ENCODE data around the gene SKOR1.

SKOR1 gene

DNA sequence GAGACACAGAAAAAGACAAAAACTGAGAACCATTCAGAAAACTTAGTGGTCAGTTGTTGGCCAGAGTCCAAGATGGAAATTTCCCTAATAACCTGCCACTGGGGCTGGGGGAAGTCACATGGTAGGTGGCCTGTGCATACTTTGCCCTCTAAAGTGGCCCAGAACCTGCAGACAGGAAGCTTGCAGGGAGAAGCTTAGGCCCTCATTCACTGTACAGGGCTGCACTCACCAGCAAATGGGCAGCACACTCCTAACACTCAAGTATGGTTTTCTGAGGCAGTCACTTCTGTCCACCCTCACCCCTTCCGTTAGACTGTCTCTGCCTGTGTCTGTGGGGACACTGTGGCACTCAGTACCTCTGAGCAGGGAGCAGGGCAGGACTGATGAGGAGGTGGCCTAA lies 29.0 kb downstream of the SKOR1 start:
- DNase-seq: no peak

GRCh38 chr15:67855842-67856241 lies 30.5 kb downstream of the SKOR1 start:
- no peak for DNase-seq

DNA sequence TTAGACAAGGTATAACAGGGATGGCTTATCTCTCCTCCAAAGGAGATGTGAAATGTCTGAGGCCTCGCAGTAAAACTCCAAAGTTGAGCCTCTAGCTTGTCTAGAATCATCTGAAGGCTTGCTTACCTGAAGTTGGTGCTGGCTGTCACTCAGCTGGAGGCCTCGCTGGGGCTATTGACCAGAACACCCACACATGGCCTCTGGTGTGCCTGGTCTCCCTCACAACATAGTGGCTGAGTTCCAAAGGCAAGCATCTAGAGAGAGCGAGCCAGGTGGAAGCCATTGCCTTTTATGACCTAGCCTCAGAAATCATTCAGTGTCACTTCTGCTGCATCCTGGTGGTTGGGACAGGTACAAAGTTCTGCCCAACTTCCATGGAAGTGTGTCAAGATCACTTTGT lies 31.9 kb downstream of the SKOR1 start:
- DNase-seq: no peak

GRCh38 chr15:67859331-67859946 lies 34.1 kb downstream of the SKOR1 start:
- no peak for DNase-seq

DNA sequence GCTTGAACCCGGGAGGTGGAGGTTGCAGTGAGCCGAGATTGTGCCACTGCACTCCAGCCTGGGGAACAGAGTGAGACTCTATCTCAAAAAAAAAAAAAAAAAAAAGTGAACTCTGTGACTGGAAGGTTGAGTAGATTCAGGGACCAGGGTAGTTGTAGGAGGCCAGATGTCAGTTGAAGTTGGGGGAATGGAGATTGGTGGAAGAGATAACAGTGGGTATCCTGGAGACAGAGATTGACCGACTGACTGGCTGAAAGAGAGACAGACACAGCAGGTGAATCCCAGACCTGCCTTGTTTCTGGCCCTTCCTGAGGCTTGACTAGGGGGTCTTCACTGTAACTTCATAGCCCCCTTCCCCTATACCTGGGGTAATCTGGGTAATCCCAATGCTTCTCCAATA lies 36.7 kb downstream of the SKOR1 start:
- no peak for DNase-seq

DNA sequence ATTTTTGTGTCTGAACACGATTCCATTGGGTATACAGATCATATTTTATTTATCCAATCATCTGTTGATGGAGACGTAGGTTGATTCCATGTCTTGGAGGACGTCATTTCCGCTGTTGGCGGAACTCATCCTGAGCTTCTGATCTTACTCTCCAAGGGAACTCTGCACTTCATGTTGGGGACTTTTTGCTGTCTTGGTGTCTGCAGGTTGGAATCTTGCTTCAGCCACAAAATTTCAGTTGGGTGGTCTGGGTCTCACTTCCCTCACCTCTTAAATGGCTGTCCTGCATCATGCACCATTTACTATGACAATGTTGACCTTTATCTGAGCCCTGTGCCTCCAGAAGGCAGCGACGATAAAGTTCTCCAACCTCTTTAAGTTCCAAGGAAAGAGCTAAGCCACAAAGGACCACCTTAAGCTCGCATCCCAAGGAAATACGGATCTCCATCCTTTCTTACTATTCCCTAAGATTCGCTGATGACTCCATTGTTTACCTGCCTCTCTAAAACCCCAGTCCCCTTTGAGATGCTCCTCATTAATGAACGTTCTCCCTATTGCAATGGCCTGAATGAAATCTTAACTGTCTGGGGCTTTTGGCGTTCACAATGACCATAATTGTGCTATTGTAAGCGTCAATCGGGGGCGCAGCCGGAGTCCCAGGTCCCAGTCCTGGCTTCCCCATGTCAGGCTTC lies 37.6 kb downstream of the SKOR1 start:
- no peak for DNase-seq

GRCh38 chr15:67863442-67863987 lies 38.2 kb downstream of the SKOR1 start:
- peak; percentile 75 for DNase-seq

GRCh38 chr15:67865331-67865730 lies 40.0 kb downstream of the SKOR1 start:
- DNase-seq: no peak

- no peak for DNase-seq
Observed at GRCh38 chr15:67865766-67866165, 40.5 kb downstream of the SKOR1 start.

DNA sequence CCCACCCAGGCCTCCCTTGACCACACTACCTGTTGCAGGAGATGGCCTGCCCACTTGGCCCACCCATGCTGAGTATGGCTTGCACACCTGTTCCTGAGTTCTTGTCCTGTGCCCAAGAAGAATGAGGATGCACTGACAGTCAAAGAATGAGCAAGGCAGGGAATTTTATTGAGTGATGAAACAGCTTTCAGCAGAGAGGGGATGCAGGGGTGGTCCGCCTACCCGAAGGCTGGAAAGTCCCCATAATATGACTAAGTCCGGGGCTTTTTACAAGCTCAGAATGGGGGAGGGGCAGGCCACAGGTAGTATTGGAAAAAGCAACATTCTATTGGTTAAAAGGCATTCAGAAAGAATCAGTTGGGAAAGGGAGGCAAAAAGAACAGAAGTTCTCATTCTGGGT lies 44.4 kb downstream of the SKOR1 start:
- DNase-seq: no peak

DNA sequence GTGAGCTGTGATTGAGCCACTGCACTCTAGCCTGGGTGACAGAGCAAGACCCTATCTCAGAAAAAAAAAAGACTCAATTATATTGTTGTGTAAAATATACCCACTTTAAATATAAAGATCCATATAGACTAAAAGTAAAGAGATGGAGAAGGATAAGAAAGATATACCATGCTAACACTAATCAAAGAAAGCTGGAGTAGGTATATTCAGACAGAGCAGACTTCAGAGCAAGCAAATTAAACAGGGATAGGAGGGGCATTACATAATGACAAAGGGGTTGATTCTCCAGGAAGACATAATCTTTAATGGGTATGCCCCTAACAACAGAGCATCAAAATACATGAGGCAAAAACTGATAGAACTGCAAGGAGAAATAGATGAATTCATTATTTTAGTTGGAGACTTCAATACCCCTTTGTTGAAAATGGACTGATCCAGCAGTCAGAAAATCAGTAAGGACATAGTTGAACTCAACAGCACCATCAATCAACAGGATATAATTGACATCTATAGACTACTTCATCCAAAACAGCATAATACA lies 45.6 kb downstream of the SKOR1 start:
- no peak for DNase-seq

DNA sequence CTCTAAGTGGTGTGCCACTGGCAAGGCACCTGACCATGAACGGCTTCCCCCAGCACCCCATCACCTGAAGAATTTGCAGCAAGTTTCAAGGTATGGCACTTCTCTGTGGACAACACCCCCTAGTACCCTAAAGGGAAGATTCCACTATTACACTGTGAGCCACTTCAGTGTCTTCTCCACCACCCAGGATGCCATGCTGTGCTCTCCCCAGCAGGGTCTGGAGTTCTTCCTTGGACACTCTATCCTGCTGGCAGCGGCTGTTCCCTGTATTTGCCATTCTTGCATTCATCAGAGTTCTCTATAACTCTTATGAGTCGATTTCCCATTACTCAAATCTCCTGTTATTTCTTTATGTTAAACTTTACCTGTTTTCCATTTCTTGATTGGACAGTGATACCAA lies 48.5 kb downstream of the SKOR1 start:
- no peak for DNase-seq

- no peak for DNase-seq
Observed at GRCh38 chr15:67878712-67879206, 53.5 kb downstream of the SKOR1 start.

DNA sequence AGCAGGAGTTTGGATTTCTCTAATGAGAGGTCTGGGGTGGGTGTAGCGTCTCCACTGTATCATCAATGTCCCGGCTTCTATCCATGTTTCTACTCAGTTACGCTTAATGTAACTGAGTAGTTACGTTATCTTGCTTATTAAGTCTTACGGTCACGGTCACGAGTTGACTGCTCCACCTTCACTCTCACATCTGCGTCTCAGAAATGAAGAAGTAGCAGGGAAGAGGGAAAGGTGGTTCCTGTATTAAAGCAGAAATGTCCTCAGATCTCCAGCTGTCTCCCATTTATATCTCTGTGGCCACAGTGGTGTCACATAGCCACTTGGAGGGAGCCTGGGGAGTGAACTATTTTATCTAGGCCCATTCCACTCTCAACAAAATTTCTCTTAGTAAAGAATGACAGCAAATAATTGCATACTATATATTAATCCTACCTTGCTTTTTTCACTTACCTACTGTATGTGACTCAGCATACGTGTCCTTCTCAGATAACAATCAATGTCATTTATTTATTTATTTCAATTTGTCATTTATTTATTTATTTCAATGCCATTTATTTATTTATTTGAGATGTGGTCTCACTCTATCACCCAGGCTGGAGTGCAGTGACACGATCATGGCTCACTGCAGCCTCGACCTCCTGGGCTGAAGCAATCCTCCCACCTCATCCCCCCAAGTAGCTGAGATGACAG lies 54.3 kb downstream of the SKOR1 start:
- DNase-seq: no peak

GRCh38 chr15:67880651-67881182 lies 55.4 kb downstream of the SKOR1 start:
- no peak for DNase-seq

DNA sequence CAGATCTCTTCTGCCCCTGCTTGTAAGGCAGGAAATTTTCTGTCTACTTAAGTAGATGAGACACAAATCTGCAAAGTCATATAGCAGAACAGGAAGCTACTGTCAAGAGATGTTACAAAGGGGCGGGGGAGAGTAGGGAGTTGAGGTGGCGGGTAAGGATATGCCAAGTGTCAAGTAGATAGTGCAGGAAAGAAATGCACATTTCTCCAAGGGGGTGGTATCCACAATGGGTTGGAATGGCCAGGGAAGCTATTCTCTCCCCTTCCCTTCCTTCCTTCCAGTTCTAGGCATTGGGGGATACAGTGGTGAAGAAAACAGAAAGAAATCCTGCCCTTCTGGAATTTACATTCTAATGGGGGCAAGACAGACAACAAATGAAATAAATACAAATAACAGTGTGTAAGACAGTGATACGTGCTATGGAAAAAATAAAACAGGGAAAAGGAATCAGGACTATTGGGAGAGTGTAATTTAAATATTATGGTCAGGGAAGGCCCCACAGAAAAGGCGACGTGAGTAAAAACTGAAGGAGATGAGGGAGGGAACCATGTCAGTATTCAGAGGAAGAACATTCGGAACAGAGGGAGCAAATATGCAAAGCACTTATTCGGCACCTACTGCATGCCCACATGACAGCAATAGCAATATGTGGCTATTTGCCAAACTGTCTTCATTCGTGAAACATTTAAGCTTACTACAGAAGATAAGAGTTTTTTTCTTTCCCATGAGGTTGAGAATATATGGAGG lies 57.4 kb downstream of the SKOR1 start:
- no peak for DNase-seq

- no peak for DNase-seq
Observed at GRCh38 chr15:67883234-67883773, 58.0 kb downstream of the SKOR1 start.

- DNase-seq: no peak
Observed at GRCh38 chr15:67884009-67884408, 58.7 kb downstream of the SKOR1 start.
